Keratinocyte (primary cell): Measurements from ENCODE around the gene MAP1LC3B2.

Experiments used
- CTCF ChIP-seq, 3 experiments: IDR thresholded peaks in 1 of 3; conservative IDR thresholded peaks in 1 of 3; optimal IDR thresholded peaks in 1 of 3; 2 replicates in 2 of 3; 3 replicates in 1 of 3; pipeline versions ENCODE3 to v1.5.1; 2011; ENCODE audit warnings: low read length in 3 of 3, mild to moderate bottlenecking in 3 of 3, moderate library complexity in 2 of 3, control low read depth in 1 of 3, inconsistent platforms in 1 of 3; ENCODE audit not compliant: insufficient read depth in 2 of 3; ENCODE audit errors: extremely low read depth in 1 of 3
- EZH2 ChIP-seq: IDR thresholded peaks from one replicate; pipeline ENCODE4 v1.6.1; 2012; ENCODE audit warnings: inconsistent platforms, mild to moderate bottlenecking, low read length, moderate library complexity

GRCh38 chr12:116582610-116583009 is 23.4 kb downstream of the MAP1LC3B2 start:
- TF ChIP-seq CTCF (optimal IDR thresholded peaks at IDR 0.05 in 1 of 3, IDR thresholded peaks at IDR 0.05 in 1 of 3, conservative IDR thresholded peaks at IDR 0.05 in 1 of 3; ENCODE audit: extremely low read depth in 1 of 3, insufficient read depth in 2 of 3, low read length in 3 of 3) (no peak), EZH2 (no peak)
